ENCODE data around the gene KIF22.
A peak's percentile ranks its signal among the peaks of the same experiment; 100 is the strongest.

KIF22 gene

DNA sequence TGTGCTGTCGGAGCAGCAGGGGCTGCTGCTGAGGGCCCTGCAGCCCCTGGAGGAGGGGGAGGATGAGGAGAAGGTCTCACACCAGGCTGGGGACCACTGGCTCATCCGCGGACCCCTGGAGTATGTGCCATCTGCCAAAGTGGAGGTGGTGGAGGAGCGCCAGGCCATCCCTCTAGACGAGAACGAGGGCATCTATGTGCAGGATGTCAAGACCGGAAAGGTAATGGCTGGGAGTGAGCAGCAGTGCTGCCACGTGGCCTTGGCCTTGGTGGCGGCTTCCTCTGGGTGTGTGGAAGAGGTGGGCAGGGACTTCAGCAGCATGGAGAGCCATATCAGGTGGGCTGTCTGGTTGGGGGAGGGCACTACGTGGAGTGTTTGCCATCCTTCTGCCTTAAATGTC lies 49.7 kb downstream of the KIF22 start:
- DNase-seq (ENCODE audit: insufficient read length), result no peak
- no peak for FAIRE-seq
- no peak for TF ChIP-seq POLR2A (IDR thresholded peaks at IDR 0.05; ENCODE audit: low read depth, low read length)
- no peak for TF ChIP-seq TAF1 (IDR thresholded peaks at IDR 0.05; ENCODE audit: borderline replicate concordance, low read depth, low read length)
- no peak for TF ChIP-seq POLR2AphosphoS5 (IDR thresholded peaks at IDR 0.05; ENCODE audit: low read depth, low read length)

DNA sequence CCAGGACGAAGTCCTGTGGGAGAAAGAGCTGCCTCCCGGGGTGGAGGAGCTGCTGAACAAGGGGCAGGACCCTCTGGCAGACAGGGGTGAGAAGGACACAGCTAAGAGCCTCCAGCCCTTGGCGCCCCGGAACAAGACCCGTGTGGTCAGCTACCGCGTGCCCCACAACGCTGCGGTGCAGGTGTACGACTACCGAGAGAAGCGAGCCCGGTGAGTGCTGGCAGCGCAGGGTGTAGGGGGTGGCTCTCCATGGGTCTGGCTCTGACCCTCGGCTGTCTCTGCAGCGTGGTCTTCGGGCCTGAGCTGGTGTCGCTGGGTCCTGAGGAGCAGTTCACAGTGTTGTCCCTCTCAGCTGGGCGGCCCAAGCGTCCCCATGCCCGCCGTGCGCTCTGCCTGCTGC lies 51.1 kb downstream of the KIF22 start:
- no peak for DNase-seq (ENCODE audit: insufficient read length)
- FAIRE-seq, result no peak
- TF ChIP-seq POLR2AphosphoS5 (IDR thresholded peaks at IDR 0.05; ENCODE audit: low read depth, low read length) (no peak), POLR2A (IDR thresholded peaks at IDR 0.05; ENCODE audit: low read depth, low read length) (no peak)

DNA sequence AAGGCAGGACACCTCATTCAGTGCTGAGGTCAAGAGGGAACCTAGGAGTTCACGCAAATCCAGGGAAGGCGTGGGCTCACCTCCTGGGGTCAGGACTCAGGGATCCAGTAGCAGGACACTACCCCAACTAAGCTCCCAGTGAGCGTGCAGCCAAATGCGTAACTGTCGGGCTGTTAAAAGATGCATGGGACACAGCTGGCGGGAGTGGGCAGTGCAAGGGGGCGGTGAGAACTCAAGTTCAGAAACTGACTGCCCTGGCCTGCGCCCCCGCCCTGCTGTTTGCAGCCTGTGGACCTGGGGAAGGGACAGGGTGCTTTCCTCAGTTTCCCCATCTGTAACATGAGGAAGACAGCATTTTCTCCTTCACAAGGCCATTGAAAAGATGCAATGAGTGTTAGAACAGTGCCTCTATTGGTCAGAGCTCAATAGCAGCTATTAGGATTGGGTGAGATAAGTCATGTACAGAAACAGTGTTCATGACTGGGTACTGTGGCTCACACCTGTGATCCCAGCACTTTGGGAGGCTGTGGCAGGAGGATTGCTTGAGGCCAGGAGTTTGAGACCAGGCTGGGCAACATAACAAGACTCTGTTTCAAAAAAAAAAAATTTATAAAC lies 52.3 kb downstream of the KIF22 start:
- TF ChIP-seq POLR2AphosphoS5 (IDR thresholded peaks at IDR 0.05; ENCODE audit: low read depth, low read length) (no peak), TAF1 (IDR thresholded peaks at IDR 0.05; ENCODE audit: borderline replicate concordance, low read depth, low read length) (no peak)
- no peak for FAIRE-seq

DNA sequence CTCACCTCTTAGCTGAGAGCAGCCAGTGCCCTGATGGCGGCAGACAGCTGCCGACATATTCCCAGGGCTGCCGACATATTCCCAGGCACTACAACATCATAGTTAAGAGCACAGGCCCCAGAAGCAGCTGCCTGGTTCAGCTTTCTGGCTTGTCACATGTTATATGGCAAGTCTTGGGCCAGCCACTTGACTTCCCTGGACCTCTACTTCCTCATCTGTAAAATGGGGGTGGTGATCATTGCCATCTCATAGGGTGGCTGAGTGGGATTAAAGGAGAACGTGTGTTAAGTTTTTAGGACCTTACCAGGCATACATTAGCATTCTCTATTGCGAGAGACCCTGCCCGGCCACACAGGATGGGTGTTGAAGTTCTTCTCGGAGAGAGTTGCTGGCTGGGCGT lies 53.4 kb downstream of the KIF22 start:
- no peak for FAIRE-seq
- no peak for DNase-seq (ENCODE audit: insufficient read length)

More for the DNA sequence above, 52.3 kb downstream of the KIF22 start:
- no peak for DNase-seq (ENCODE audit: insufficient read length)

DNA sequence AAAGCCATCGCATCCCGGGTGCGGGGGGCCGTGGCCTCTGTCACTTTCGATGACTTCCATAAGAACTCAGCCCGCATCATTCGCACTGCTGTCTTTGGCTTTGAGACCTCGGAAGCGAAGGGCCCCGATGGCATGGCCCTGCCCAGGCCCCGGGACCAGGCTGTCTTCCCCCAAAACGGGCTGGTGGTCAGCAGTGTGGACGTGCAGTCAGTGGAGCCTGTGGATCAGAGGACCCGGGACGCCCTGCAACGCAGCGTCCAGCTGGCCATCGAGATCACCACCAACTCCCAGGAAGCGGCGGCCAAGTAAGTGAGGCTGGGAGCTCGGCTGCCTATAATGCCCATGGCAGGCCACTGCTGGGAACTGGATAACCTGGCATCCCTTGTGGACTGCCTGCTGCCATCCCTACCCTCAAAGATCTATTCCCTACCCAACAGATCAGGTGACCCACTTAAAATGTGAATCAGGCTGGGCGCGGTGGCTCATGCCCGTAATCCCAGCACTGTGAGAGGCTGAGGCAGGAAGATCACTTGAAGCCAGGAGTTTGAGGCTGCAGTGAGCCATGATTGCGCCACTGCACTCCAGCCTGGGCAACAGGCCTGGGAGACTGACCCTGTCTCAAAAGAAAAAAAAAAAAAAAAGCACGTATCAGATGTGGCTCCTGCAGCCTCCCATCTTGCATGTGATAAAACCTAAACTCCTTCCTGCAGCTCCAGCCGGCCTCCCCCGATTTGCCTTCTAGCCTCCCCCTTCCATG lies 54.2 kb downstream of the KIF22 start:
- TF ChIP-seq TAF1 (IDR thresholded peaks at IDR 0.05; ENCODE audit: borderline replicate concordance, low read depth, low read length) (no peak), POLR2A (IDR thresholded peaks at IDR 0.05; ENCODE audit: low read depth, low read length) (no peak), POLR2AphosphoS5 (IDR thresholded peaks at IDR 0.05; ENCODE audit: low read depth, low read length) (no peak)
- DNase-seq (ENCODE audit: insufficient read length) (no peak), FAIRE-seq (no peak)

More for the DNA sequence above, 53.4 kb downstream of the KIF22 start:
- TF ChIP-seq TAF1 (IDR thresholded peaks at IDR 0.05; ENCODE audit: borderline replicate concordance, low read depth, low read length) (no peak), POLR2A (IDR thresholded peaks at IDR 0.05; ENCODE audit: low read depth, low read length) (no peak), POLR2AphosphoS5 (IDR thresholded peaks at IDR 0.05; ENCODE audit: low read depth, low read length) (no peak)

DNA sequence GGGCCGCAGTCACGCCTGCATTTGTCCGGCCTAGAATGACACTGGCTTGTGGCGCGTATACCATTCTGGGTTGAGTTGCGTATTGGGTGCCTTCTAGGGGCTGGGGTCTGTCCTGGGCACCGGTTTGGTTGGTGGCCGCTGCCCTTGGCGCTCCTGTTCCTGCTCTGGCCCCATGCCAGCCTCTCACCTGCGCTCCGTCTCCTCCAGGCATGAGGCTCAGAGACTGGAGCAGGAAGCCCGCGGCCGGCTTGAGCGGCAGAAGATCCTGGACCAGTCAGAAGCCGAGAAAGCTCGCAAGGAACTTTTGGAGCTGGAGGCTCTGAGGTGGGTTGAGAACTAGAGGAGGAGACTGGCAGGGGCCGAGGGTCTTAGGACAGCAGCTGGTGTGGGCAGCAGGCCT lies 55.1 kb downstream of the KIF22 start:
- DNase-seq (ENCODE audit: insufficient read length), result no peak
- no peak for FAIRE-seq
- TF ChIP-seq POLR2A (IDR thresholded peaks at IDR 0.05; ENCODE audit: low read depth, low read length) (no peak), POLR2AphosphoS5 (IDR thresholded peaks at IDR 0.05; ENCODE audit: low read depth, low read length) (no peak), TAF1 (IDR thresholded peaks at IDR 0.05; ENCODE audit: borderline replicate concordance, low read depth, low read length) (no peak)

DNA sequence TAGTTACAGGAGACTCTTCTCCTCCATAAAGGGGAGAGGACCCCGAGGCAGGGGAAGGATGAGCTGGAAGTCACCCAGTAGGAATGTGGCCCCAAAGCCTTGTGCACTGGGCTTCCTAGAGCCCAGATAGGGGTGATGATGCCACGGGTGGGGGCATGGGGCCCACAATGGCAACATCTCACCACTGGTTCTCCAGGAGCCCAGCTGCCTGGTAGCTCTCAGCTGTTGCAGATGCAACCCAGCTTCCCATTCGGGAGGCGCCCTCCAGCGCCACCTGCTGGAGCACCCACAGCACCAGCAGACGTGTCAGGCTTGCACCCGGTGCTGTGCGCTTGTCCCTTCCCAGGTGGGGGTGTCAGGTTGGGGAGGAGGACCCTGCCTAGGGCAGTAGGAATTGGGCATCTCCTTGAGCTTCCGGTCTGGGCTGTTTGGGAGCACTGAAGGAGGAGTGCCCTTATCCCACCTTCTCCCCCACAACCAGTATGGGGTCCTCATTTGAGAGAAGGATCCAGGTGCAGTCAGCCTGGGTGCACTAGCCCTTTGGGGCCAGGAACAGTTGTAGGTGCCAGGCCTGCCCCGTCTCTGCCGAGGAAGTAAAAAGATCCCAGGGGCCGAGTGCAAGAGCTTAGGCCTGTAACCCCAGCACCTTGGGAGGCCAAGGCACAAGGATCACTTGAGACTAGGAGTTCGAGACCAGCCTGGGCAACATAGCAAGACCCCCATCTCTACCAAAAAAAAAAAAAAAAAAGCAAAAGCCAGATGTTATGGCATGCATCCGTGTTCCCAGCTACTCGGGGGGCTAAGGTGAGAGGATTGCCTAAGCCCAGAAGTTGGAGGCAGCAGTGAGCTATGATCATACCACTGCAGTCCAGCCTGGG lies 58.1 kb downstream of the KIF22 start:
- FAIRE-seq (peak; percentile 5), DNase-seq (ENCODE audit: insufficient read length) (peak; percentile 78)
- TF ChIP-seq POLR2AphosphoS5 (IDR thresholded peaks at IDR 0.05; ENCODE audit: low read depth, low read length) (no peak), POLR2A (IDR thresholded peaks at IDR 0.05; ENCODE audit: low read depth, low read length) (no peak), TAF1 (IDR thresholded peaks at IDR 0.05; ENCODE audit: borderline replicate concordance, low read depth, low read length) (no peak)

DNA sequence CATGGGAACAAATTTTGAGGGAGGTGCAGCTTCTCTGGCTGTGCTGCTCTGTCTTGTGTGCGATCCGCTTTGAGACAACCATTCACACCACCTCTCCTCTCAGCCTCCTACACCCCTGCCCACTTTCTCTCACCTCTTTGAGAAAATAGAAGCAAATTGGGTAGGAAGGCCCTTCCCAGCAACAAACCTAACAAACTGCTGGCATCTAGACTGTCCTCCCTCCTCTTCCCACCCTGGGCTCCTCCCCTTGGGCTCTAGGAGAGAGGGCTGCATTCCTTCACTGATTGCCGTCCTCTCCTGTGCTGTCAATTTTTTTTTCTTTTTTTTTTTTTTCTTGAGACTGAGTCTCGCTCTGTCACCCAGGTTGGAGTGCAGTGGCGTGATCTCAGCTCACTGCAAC lies 59.0 kb downstream of the KIF22 start:
- FAIRE-seq (no peak), DNase-seq (ENCODE audit: insufficient read length) (no peak)
- TF ChIP-seq TAF1 (IDR thresholded peaks at IDR 0.05; ENCODE audit: borderline replicate concordance, low read depth, low read length), result no peak
- TF ChIP-seq POLR2A (IDR thresholded peaks at IDR 0.05; ENCODE audit: low read depth, low read length), result no peak
- TF ChIP-seq POLR2AphosphoS5 (IDR thresholded peaks at IDR 0.05; ENCODE audit: low read depth, low read length), result no peak

DNA sequence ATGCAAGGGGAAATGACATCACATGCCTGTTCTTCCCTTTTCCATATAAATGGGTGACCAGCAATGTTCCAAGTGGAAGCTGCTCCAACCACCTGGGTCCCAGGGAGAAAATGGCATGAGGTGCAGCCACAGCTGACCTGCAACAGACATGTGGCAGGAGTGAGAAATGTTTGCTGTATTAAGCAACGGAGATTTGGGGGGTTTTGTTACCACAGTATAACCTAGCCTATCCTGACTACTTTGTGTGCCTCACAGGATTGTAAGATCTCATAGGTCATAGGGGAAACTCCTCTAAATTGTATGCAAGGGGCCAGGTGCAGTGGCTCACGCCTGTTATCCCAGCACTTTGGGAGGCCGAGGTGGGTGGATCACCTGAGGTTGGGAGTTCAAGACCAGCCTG lies 60.4 kb downstream of the KIF22 start:
- DNase-seq (ENCODE audit: insufficient read length), result no peak
- TF ChIP-seq POLR2AphosphoS5 (IDR thresholded peaks at IDR 0.05; ENCODE audit: low read depth, low read length) (no peak), POLR2A (IDR thresholded peaks at IDR 0.05; ENCODE audit: low read depth, low read length) (no peak), TAF1 (IDR thresholded peaks at IDR 0.05; ENCODE audit: borderline replicate concordance, low read depth, low read length) (no peak)
- no peak for FAIRE-seq

DNA sequence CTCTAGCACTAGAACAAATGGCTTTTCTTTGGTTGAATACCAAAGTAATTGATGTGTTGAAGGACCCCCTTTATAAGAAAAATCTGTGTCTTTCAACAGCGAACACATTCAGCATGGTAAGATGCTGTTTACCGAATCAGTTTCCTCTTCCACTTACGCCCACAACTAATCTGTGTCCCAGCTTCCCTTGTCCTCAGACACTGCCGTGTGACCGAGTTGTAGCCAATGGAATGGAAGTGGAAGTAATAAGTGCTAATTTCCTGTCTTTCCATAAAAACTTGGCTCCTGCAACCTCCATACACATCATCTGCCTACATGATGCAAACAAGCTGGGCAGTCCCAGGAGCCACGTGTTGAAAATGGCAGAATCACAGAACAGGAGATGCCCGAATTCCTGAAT lies 62.1 kb downstream of the KIF22 start:
- no peak for FAIRE-seq
- TF ChIP-seq TAF1 (IDR thresholded peaks at IDR 0.05; ENCODE audit: borderline replicate concordance, low read depth, low read length) (no peak), POLR2AphosphoS5 (IDR thresholded peaks at IDR 0.05; ENCODE audit: low read depth, low read length) (no peak), POLR2A (IDR thresholded peaks at IDR 0.05; ENCODE audit: low read depth, low read length) (no peak)
- no peak for DNase-seq (ENCODE audit: insufficient read length)

DNA sequence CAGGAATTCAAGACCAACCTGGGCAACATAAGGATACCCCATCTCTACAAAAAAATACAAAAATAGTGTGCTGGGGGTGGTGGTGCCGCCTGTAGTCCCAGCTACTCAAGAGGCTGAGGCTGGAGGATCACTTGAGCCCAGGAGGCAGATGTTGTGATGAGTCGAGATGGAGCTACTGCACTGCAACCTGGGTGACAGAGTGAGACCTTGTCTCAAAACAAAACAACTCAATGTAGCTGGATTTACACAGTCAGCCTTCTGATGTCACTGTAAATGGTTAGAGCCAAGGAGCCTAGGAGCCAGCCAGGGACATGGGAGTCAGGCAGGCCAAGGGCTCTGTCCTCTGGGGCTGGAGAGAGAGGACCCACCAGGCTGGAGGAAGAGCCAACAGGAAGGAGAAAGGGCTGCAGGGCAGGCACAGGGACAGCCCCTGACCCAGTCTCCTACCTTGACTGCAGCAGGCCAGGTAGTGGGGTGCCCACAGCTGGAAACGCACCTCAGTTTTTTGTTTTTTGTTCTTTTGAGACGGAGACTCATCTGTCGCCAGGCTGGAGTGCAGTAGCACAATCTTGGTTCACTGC lies 64.1 kb downstream of the KIF22 start:
- FAIRE-seq (no peak), DNase-seq (ENCODE audit: insufficient read length) (no peak)
- TF ChIP-seq POLR2AphosphoS5 (IDR thresholded peaks at IDR 0.05; ENCODE audit: low read depth, low read length) (no peak), POLR2A (IDR thresholded peaks at IDR 0.05; ENCODE audit: low read depth, low read length) (no peak), TAF1 (IDR thresholded peaks at IDR 0.05; ENCODE audit: borderline replicate concordance, low read depth, low read length) (no peak)

All from GM12892 (cell line).